K562 (cell line): ENCODE results near the gene NTM. TPM values are rescaled to one million over a fixed set of nuclear protein-coding genes. Genes with fewer than 3 reads are reported as not detected.

Source experiments
- ATAC-seq: fragments of 200-7000 bp; cut with Tn5 transposase; 3 replicates; pipeline ENCODE4 v1.9.1; 2020; ENCODE audit warnings: moderate library complexity
- BruUV-seq: library from RNA; stranded (reverse); fragments of 400-500 nt; replicated peaks from 2 replicates; lab custom pipeline; 2021; lab: Mats Ljungman, UMichigan
- CTCF ChIA-PET: fragments of 300-600 bp; formaldehyde crosslinking; extraction: SDS; loops from one replicate; lab custom pipeline; 2021; ENCODE audit warnings: low intra/inter-chr PET ratio; lab: Yijun Ruan, JAX
- POLR2A ChIA-PET: fragments of 300-600, 350-650 bp; sonication (Branson Sonifier 250); formaldehyde crosslinking; extraction: SDS; loops from one replicate; lab custom pipeline; 2021; ENCODE audit warnings: antibody characterized with exemption, inconsistent platforms; lab: Yijun Ruan, JAX
- DNase-seq, 4 experiments: peaks; one replicate each; pipeline versions ENCODE4 v3.0.0 to v3.0.0-alpha.2; 2011 to 2018; ENCODE audit warnings: low spot score in 3 of 4, mixed read lengths in 3 of 4; ENCODE audit errors: extremely low read depth in 1 of 4
- FAIRE-seq: peaks from 2 replicates; lab custom pipeline; 2011; peaks lifted over from hg19 to GRCh38; lab: Jason Lieb, UNC
- H2AFZ ChIP-seq: 2 replicates; pipeline ENCODE4 v1.6.0; 2011; ENCODE audit warnings: low read depth, low read length, control low read depth, inconsistent platforms
- H3K27ac ChIP-seq: fragments of 200-600 bp; 3 replicates; pipeline ENCODE4 v1.8.0; 2011; ENCODE audit warnings: low read depth, mild to moderate bottlenecking, control low read depth, inconsistent platforms, low read length, moderate library complexity, mixed read lengths; ENCODE audit errors: extremely low read depth
- H3K27me3 ChIP-seq, 2 experiments: fragments of 300-600 bp in 1 of 2; 2 replicates in 1 of 2; 3 replicates in 1 of 2; pipeline versions ENCODE4 v1.6.0 to v1.8.0; 2011; ENCODE audit warnings: inconsistent platforms in 2 of 2, low read length in 2 of 2, mild to moderate bottlenecking in 1 of 2, mixed read lengths in 1 of 2, moderate library complexity in 1 of 2; ENCODE audit not compliant: control insufficient read depth in 2 of 2, insufficient read depth in 2 of 2
- H3K36me3 ChIP-seq: fragments of 300-600 bp; 3 replicates; pipeline ENCODE4 v1.8.0; 2011; ENCODE audit warnings: mild to moderate bottlenecking, low read length, inconsistent platforms; ENCODE audit not compliant: control insufficient read depth, insufficient read depth
- H3K4me1 ChIP-seq, 2 experiments: fragments of 200-600 bp in 1 of 2; replicated peaks in 1 of 2; 2 replicates in 1 of 2; 3 replicates in 1 of 2; pipeline versions ENCODE4 v1.5.1 to v1.8.0; 2011; ENCODE audit warnings: inconsistent platforms in 2 of 2, low read length in 2 of 2, mild to moderate bottlenecking in 1 of 2, mixed read lengths in 1 of 2, moderate library complexity in 1 of 2; ENCODE audit not compliant: control insufficient read depth in 2 of 2, insufficient read depth in 2 of 2
- H3K4me2 ChIP-seq: 2 replicates; pipeline ENCODE4 v1.6.1; 2011; ENCODE audit warnings: low read length, control low read depth, inconsistent platforms, mixed read lengths; ENCODE audit not compliant: insufficient read depth
- H3K4me3 ChIP-seq: fragments of 200-600 bp; sonication (generic), shearing (Covaris generic); 2 replicates; pipeline ENCODE4 v1.5.1; 2016; ENCODE audit warnings: control low read depth, inconsistent platforms
- H3K79me2 ChIP-seq: fragments of 200-600 bp; 3 replicates; pipeline ENCODE4 v1.8.0; 2011; ENCODE audit warnings: low read length, inconsistent platforms; ENCODE audit not compliant: control insufficient read depth, insufficient read depth
- H3K9ac ChIP-seq, 2 experiments: 2 replicates each; pipeline versions ENCODE4 v1.6.0 to v1.6.1; 2011; ENCODE audit warnings: low read depth in 2 of 2, low read length in 2 of 2, control low read depth in 1 of 2, inconsistent platforms in 1 of 2, mild to moderate bottlenecking in 1 of 2, mixed read lengths in 1 of 2; ENCODE audit not compliant: insufficient read depth in 1 of 2
- H3K9me1 ChIP-seq: one replicate; pipeline ENCODE4 v1.6.0; 2011; ENCODE audit warnings: inconsistent platforms, mild to moderate bottlenecking, low read length, moderate library complexity; ENCODE audit not compliant: control insufficient read depth, insufficient read depth
- H3K9me3 ChIP-seq: replicated peaks from 2 replicates; pipeline ENCODE4 v1.5.1; 2011; ENCODE audit warnings: low read depth, low read length, inconsistent platforms; ENCODE audit not compliant: control insufficient read depth, insufficient read depth
- H4K20me1 ChIP-seq: replicated peaks from 2 replicates; pipeline ENCODE4 v1.6.1; 2011; ENCODE audit warnings: low read length, inconsistent platforms, mixed read lengths; ENCODE audit not compliant: control insufficient read depth, insufficient read depth
- CREB3 ChIP-seq: fragments of 450-650 bp; conservative IDR thresholded peaks from 2 replicates; pipeline ENCODE4 v1.6.1; 2016; ENCODE audit warnings: missing genetic modification characterization, low read depth, mild to moderate bottlenecking, missing compliant biosample characterization, moderate library complexity
- ETV6 ChIP-seq, 3 experiments: fragments of 150-350 bp in 1 of 3; sonication (generic) in 1 of 3; formaldehyde crosslinking in 1 of 3; IDR thresholded peaks; 2 replicates each; pipeline versions ENCODE4 v1.6.1 to v1.8.0; 2014 to 2022; ENCODE audit warnings: borderline replicate concordance in 2 of 3, low read depth in 2 of 3, antibody characterized with exemption in 1 of 3, low read length in 1 of 3, mild to moderate bottlenecking in 1 of 3, missing genetic modification reagents in 1 of 3
- REST ChIP-seq, 2 experiments: fragments of 450-650 bp; formaldehyde crosslinking in 1 of 2; IDR thresholded peaks; 2 replicates each; pipeline versions ENCODE4 v1.4.0 to v1.6.1; 2014 to 2020; ENCODE audit warnings: mild to moderate bottlenecking in 2 of 2, borderline replicate concordance in 1 of 2, low read depth in 1 of 2
- ZHX1 ChIP-seq: fragments of 150-350 bp; conservative IDR thresholded peaks from 2 replicates; pipeline ENCODE4 v1.6.1; 2014; ENCODE audit warnings: low read length
- WGBS: fragments of 100-300 bp; shearing (Covaris generic); methylation state at CpG from one replicate; pipeline ENCODE4 v1.1.6; 2016; ENCODE audit warnings: low coverage, mixed read lengths; ENCODE audit not compliant: insufficient coverage; ENCODE audit errors: missing lambda C conversion rate; 5-methylcytosine and 5-hydroxymethylcytosine counted together
- in situ Hi-C: fragments of 300-500 bp; cut with MboI; formaldehyde crosslinking; loops from 4 replicates; pipeline ENCODE4 v1.15.0; 2018; ENCODE audit warnings: inconsistent platforms, mixed read lengths
- intact Hi-C: fragments of 100-400 bp; cut with micrococcal nuclease; formaldehyde crosslinking; loops from 2 replicates; pipeline ENCODE4 v1.14.2; 2022
- polyA plus RNA-seq, 8 experiments: library from polyadenylated mRNA; depleted of rRNA in 4 of 8; stranded (reverse) in 5 of 8; unstranded in 3 of 8; fragments of >200 nt; fragmentation: Nextera tagmentation in 2 of 8; fragmentation: Illumina TruSeq in 1 of 8; extraction: Ambion mirVana in 2 of 8; extraction: Trizol in 1 of 8; gene quantifications; 2 replicates each; pipeline versions ENCODE4 v1.2.1 to v1.2.3, GENCODE V29; 2011 to 2014; ENCODE audit warnings: inconsistent platforms in 1 of 8, missing spikeins in 1 of 8
- total RNA-seq, 7 experiments: library from RNA; depleted of rRNA in 6 of 7; stranded (reverse); fragments of >200 nt in 6 of 7; fragmentation: Illumina TruSeq in 2 of 7; extraction: Trizol in 2 of 7; gene quantifications; 2 replicates each; pipeline versions ENCODE4 v1.2.1 to v1.2.3, GENCODE V29; 2011 to 2021; ENCODE audit warnings: low replicate concordance in 1 of 7

The NTM gene
- total and polyA plus RNA-seq, 9 of the 15 experiments (the other 6 are each of a cell fraction or from before 2014, with no cell fraction given): not detected

- no peak for TF ChIP-seq ETV6 (IDR thresholded peaks at IDR 0.05; ENCODE audit: borderline replicate concordance in 1 of 2, low read depth in 2 of 2, low read length in 1 of 2)
- TF ChIP-seq ETV6 (CRISPR knock-in tag; IDR thresholded peaks at IDR 0.05; ENCODE audit: borderline replicate concordance): no peak
These were observed 804.2 kb downstream of the NTM start (continued) for GRCh38 chr11:132174362-132175255.

- WGBS: 0% methylated on average over 1 of the region's 1 CpG
- H3K9me1 ChIP-seq: no peaks in the 10 kb centered on the region
- FAIRE-seq (no peak), DNase-seq (peak in 1 of 4 experiments; percentile 6), ATAC-seq (no peak)
- H3K4me3 ChIP-seq: no peak overlapping the region
- H3K4me2 ChIP-seq: no peak overlapping the region
- no peaks in the 10 kb centered on the region for H3K79me2 ChIP-seq
- no peak overlapping the region for H3K27ac ChIP-seq
- H3K36me3 ChIP-seq: no peaks in the 10 kb centered on the region
- no peak overlapping the region for H2AFZ ChIP-seq
- no peaks in the 10 kb centered on the region for H3K4me1 ChIP-seq
- POLR2A ChIA-PET: no interaction called here
- no TSS peak for BruUV-seq
- H3K27me3 ChIP-seq: no peaks in the 10 kb centered on the region
- in situ Hi-C loops (no loop called here), intact Hi-C loops (no loop called here)
- H3K9me3 ChIP-seq: no peaks in the 10 kb centered on the region
- no peaks in the 10 kb centered on the region for H4K20me1 ChIP-seq
- H3K9ac ChIP-seq: no peak overlapping the region
- CTCF ChIA-PET: no interaction called here
- TF ChIP-seq ZHX1 (no peak), REST (IDR thresholded peaks at IDR 0.05; ENCODE audit: borderline replicate concordance) (peak; percentile 81), REST (CRISPR knock-in tag; IDR thresholded peaks at IDR 0.05; ENCODE audit: low read depth) (no peak), CREB3 (tag) (no peak)
These were observed 806.7 kb downstream of the NTM start for GRCh38 chr11:132177106-132177505.
